H9 (cell line): ENCODE measurements around the gene ACTL6B. TPM values are rescaled to one million over a fixed set of nuclear protein-coding genes. Genes with fewer than 3 reads are reported as not detected.

Experiments used
- DNase-seq: peaks from one replicate; pipeline ENCODE4 v3.0.0-alpha.2; 2017
- H2AFZ ChIP-seq: one replicate; pipeline ENCODE4 v1.6.1; 2013; ENCODE audit warnings: mild to moderate bottlenecking, low read length, control low read depth, moderate library complexity
- H2AK5ac ChIP-seq: 2 replicates; pipeline ENCODE4 v1.6.1; 2013; ENCODE audit warnings: low read length, control low read depth, mixed read lengths; ENCODE audit not compliant: insufficient read length
- H2BK120ac ChIP-seq: one replicate; pipeline ENCODE4 v1.6.1; 2013; ENCODE audit warnings: low read depth, mild to moderate bottlenecking, low read length, control low read depth, inconsistent platforms; ENCODE audit not compliant: poor library complexity, severe bottlenecking
- H2BK12ac ChIP-seq: 2 replicates; pipeline ENCODE4 v1.6.1; 2013; ENCODE audit warnings: low read length, control low read depth, mixed read lengths, low read depth; ENCODE audit not compliant: insufficient read length
- H2BK15ac ChIP-seq: 2 replicates; pipeline ENCODE4 v1.6.1; 2013; ENCODE audit warnings: low read depth, low read length, control low read depth
- H2BK20ac ChIP-seq: one replicate; pipeline ENCODE4 v1.6.1; 2013; ENCODE audit warnings: low read depth, mild to moderate bottlenecking, low read length, control low read depth, inconsistent platforms; ENCODE audit not compliant: poor library complexity, severe bottlenecking
- H2BK5ac ChIP-seq: 2 replicates; pipeline ENCODE4 v1.6.1; 2013; ENCODE audit warnings: low read length, control low read depth, mixed read lengths; ENCODE audit not compliant: insufficient read length
- H3K14ac ChIP-seq: 2 replicates; pipeline ENCODE4 v1.6.1; 2013; ENCODE audit warnings: low read length, control low read depth; ENCODE audit not compliant: insufficient read depth
- H3K18ac ChIP-seq: 2 replicates; pipeline ENCODE4 v1.6.1; 2013; ENCODE audit warnings: low read depth, mild to moderate bottlenecking, mixed read lengths, low read length, control low read depth; ENCODE audit not compliant: insufficient read length
- H3K23ac ChIP-seq: 2 replicates; pipeline ENCODE4 v1.6.1; 2013; ENCODE audit warnings: low read length, control low read depth, mixed read lengths, low read depth; ENCODE audit not compliant: insufficient read length
- H3K23me2 ChIP-seq: 2 replicates; pipeline ENCODE4 v1.6.1; 2013; ENCODE audit warnings: low read depth, mild to moderate bottlenecking, mixed read lengths, low read length, control low read depth; ENCODE audit not compliant: insufficient read length, poor library complexity, severe bottlenecking
- H3K27ac ChIP-seq: 2 replicates; pipeline ENCODE4 v1.5.1; 2013; ENCODE audit warnings: low read length, control low read depth, mixed read lengths, low read depth; ENCODE audit not compliant: insufficient read length
- H3K27me3 ChIP-seq: 2 replicates; pipeline ENCODE4 v1.6.1; 2013; ENCODE audit warnings: low read length, control low read depth, inconsistent platforms; ENCODE audit not compliant: insufficient read depth
- H3K4ac ChIP-seq: 2 replicates; pipeline ENCODE4 v1.6.1; 2013; ENCODE audit warnings: low read depth, mild to moderate bottlenecking, control low read depth, inconsistent platforms, low read length, moderate library complexity
- H3K4me1 ChIP-seq: 2 replicates; pipeline ENCODE4 v1.6.1; 2013; ENCODE audit warnings: low read length, control low read depth, inconsistent platforms; ENCODE audit not compliant: insufficient read depth
- H3K4me2 ChIP-seq: 2 replicates; pipeline ENCODE4 v1.6.1; 2013; ENCODE audit warnings: low read length, control low read depth, mixed read lengths; ENCODE audit not compliant: insufficient read length, insufficient read depth
- H3K56ac ChIP-seq: 2 replicates; pipeline ENCODE4 v1.6.1; 2013; ENCODE audit warnings: low read depth, mild to moderate bottlenecking, mixed read lengths, low read length, control low read depth; ENCODE audit not compliant: insufficient read length
- H3K79me1 ChIP-seq: 2 replicates; pipeline ENCODE4 v1.6.1; 2013; ENCODE audit warnings: low read depth, mild to moderate bottlenecking, moderate library complexity, low read length, control low read depth, inconsistent platforms; ENCODE audit not compliant: insufficient read depth, poor library complexity, severe bottlenecking
- H3K79me2 ChIP-seq: 2 replicates; pipeline ENCODE4 v1.6.1; 2013; ENCODE audit warnings: low read length, control low read depth, inconsistent platforms; ENCODE audit not compliant: insufficient read depth
- H3K9ac ChIP-seq: 2 replicates; pipeline ENCODE4 v1.6.1; 2013; ENCODE audit warnings: low read length, control low read depth, mixed read lengths; ENCODE audit not compliant: insufficient read length; ENCODE audit errors: extremely low read depth
- H3K9me3 ChIP-seq: one replicate; pipeline ENCODE4 v1.6.1; 2013; ENCODE audit warnings: low read depth, low read length, inconsistent platforms; ENCODE audit not compliant: control insufficient read depth
- H3T11ph ChIP-seq: one replicate; pipeline ENCODE4 v1.6.1; 2013; ENCODE audit warnings: mild to moderate bottlenecking, low read length, control low read depth, inconsistent platforms
- H4K20me1 ChIP-seq: one replicate; pipeline ENCODE4 v1.6.1; 2013; ENCODE audit not compliant: control insufficient read depth, insufficient read length, insufficient read depth
- H4K5ac ChIP-seq: 2 replicates; pipeline ENCODE4 v1.6.1; 2013; ENCODE audit warnings: low read depth, mild to moderate bottlenecking, mixed read lengths, low read length, control low read depth; ENCODE audit not compliant: insufficient read length
- H4K8ac ChIP-seq: replicated peaks from 2 replicates; pipeline ENCODE4 v1.6.1; 2013; ENCODE audit warnings: low read length, control low read depth, mixed read lengths, low read depth; ENCODE audit not compliant: insufficient read length
- H4K91ac ChIP-seq: 2 replicates; pipeline ENCODE4 v1.6.1; 2013; ENCODE audit warnings: low read depth, mild to moderate bottlenecking, moderate library complexity, mixed read lengths, low read length, control low read depth; ENCODE audit not compliant: insufficient read length
- H3K27ac Mint-ChIP-seq, 3 experiments: 2 replicates in 2 of 3; 3 replicates in 1 of 3; pipeline ENCODE4 v1.8.0; 2020 to 2021; ENCODE audit warnings: mixed read lengths in 3 of 3, mild to moderate bottlenecking in 1 of 3, moderate library complexity in 1 of 3
- H3K27me3 Mint-ChIP-seq: 2 replicates; pipeline ENCODE4 v1.8.0; 2021; ENCODE audit warnings: low read depth, mild to moderate bottlenecking, moderate library complexity, mixed read lengths
- H3K36me3 Mint-ChIP-seq, 3 experiments: 2 replicates in 2 of 3; 3 replicates in 1 of 3; pipeline ENCODE4 v1.8.0; 2020 to 2021; ENCODE audit warnings: low read depth in 3 of 3, mixed read lengths in 3 of 3; ENCODE audit not compliant: insufficient read depth in 1 of 3
- H3K4me1 Mint-ChIP-seq, 2 experiments: 2 replicates each; pipeline ENCODE4 v1.8.0; 2020; ENCODE audit warnings: mixed read lengths in 2 of 2
- H3K4me3 Mint-ChIP-seq, 2 experiments: 2 replicates in 1 of 2; 3 replicates in 1 of 2; pipeline ENCODE4 v1.8.0; 2020 to 2021; ENCODE audit warnings: mild to moderate bottlenecking in 2 of 2, mixed read lengths in 2 of 2, moderate library complexity in 1 of 2
- H3K9me3 Mint-ChIP-seq, 2 experiments: 2 replicates in 1 of 2; 3 replicates in 1 of 2; pipeline ENCODE4 v1.8.0; 2020; ENCODE audit warnings: mild to moderate bottlenecking in 2 of 2, mixed read lengths in 2 of 2, moderate library complexity in 1 of 2
- CTCF ChIP-seq: fragments of 200-600 bp; sonication (generic); conservative IDR thresholded peaks from 3 replicates; pipeline ENCODE4 v1.8.0; 2021; ENCODE audit warnings: antibody characterized with exemption, mild to moderate bottlenecking
- WGBS: extraction: QIAGEN DNeasy Blood & Tissue Kit; methylation state at CpG from one replicate; pipeline ENCODE4 v1.1.7; 2013; ENCODE audit warnings: missing lambda C conversion rate, low lambda C conversion rate, mixed read lengths; ENCODE audit not compliant: insufficient read length; ENCODE audit errors: extremely low coverage; 5-methylcytosine and 5-hydroxymethylcytosine counted together
- total RNA-seq: library from RNA; stranded (reverse); gene quantifications from 2 replicates; pipeline ENCODE4 v1.2.1, GENCODE V29; 2021

ACTL6B gene
- total RNA-seq, 1 experiment from 2014 or later: 0.50 TPM

GRCh38 chr7:100599911-100600729 is 56.1 kb downstream of the ACTL6B start:
- H3K4me2 ChIP-seq: no peak overlapping the region
- no peak overlapping the region for H2BK15ac ChIP-seq
- H3K14ac ChIP-seq: no peak overlapping the region; the same call in 1 of the 2 replicates
- no peaks in the 10 kb centered on the region for H3K79me1 ChIP-seq
- no peak overlapping the region for H4K5ac ChIP-seq
- no peaks in the 10 kb centered on the region for H3K9me3 ChIP-seq
- no peak overlapping the region for H4K91ac ChIP-seq
- no peak overlapping the region for H2AK5ac ChIP-seq
- no CpG with 5 or more reads among the region's 18 CpGs for WGBS
- H2BK5ac ChIP-seq: no peak overlapping the region
- no peak overlapping the region for H2AFZ ChIP-seq
- no peak overlapping the region for H3K4ac ChIP-seq
- Mint-ChIP-seq H3K36me3 (peaks cover 5 to 42% (median 9%) of the 10 kb centered on the region in 3 experiments; a peak in 5 of 7 replicates), H3K4me3 (peak overlapping the region in 1 of 2 experiments; percentile 14; a peak in 1 of 5 replicates), H3K9me3 (no peaks in the 10 kb centered on the region), H3K27ac (peak overlapping the region in 1 of 3 experiments; percentile 24; a peak in 1 of 7 replicates), H3K27me3 (peaks cover 10% of the 10 kb centered on the region), H3K4me1 (peaks cover 25 to 33% of the 10 kb centered on the region in 2 experiments)
- no peak overlapping the region for H3K18ac ChIP-seq
- H3K27me3 ChIP-seq: no peaks in the 10 kb centered on the region
- H3K79me2 ChIP-seq: no peaks in the 10 kb centered on the region
- H4K8ac ChIP-seq: no peak overlapping the region
- H2BK12ac ChIP-seq: no peak overlapping the region
- H3K4me1 ChIP-seq: peaks cover 4% of the 10 kb centered on the region; the same call in 1 of the 2 replicates
- H2BK20ac ChIP-seq: no peak overlapping the region
- DNase-seq: no peak
- no peak overlapping the region for H2BK120ac ChIP-seq
- H4K20me1 ChIP-seq: no peaks in the 10 kb centered on the region
- no peak overlapping the region for H3T11ph ChIP-seq
- no peak overlapping the region for H3K27ac ChIP-seq
- peaks cover 27% of the 10 kb centered on the region for H3K23me2 ChIP-seq
- TF ChIP-seq CTCF: peak; percentile 48
- H3K56ac ChIP-seq: no peak overlapping the region
- no peak overlapping the region for H3K9ac ChIP-seq
- no peak overlapping the region for H3K23ac ChIP-seq
